ENCODE measurements around the gene MED14.

MED14 gene

DNA sequence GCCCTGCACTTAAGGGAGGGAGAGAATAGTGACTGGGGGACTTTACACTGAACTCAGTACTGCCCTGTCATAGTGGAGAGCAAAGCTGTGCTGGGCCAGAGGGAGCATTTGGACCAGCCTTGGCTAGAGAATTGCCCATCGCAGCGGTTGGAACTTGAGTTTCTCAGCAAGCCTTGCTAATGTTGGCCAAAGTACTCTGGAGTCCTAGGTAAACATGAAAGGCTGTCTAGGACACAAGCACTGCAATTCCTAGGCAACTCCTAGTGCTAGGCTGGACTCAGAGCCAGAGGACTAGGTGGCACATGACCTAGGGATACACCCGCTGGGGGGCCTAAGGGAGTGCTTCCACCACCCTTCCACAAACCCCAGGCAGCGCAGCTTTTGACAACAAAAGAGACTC is 15.0 kb downstream of the MED14 start:
- peaks cover 70% of the 10 kb centered on the region for H3K36me3 Mint-ChIP-seq (ENCODE audit: low read depth)
- H3K4me3 Mint-ChIP-seq, result no peak overlapping the region
- intact Hi-C loops (cut with micrococcal nuclease), result no loop called here
- H3K4me1 Mint-ChIP-seq (ENCODE audit: low read depth), result peaks cover 16% of the 10 kb centered on the region
- no peaks in the 10 kb centered on the region for H3K27me3 Mint-ChIP-seq
- no peaks in the 10 kb centered on the region for H3K9me3 Mint-ChIP-seq
- H3K27ac Mint-ChIP-seq, result no peak overlapping the region

DNA sequence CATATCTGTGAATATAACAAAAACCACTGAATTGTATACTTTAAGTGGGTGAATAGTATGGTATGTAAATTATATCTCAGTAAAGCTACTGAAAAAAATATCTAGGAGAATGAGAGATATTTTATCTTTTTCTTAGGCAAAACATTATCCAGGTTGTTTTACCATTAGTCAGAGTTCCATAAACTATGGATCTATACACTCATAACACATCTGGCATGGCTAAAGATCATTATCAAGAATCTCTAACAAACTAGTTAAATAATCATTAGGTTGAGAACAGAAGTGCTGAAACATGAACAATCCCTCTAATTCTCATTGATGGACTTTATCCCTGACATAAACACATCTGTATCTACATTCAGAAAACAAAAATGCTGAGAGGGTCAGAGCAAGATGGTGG is 15.6 kb downstream of the MED14 start:
- Mint-ChIP-seq H3K4me1 (ENCODE audit: low read depth) (peaks cover 16% of the 10 kb centered on the region), H3K27ac (no peak overlapping the region), H3K4me3 (no peak overlapping the region), H3K27me3 (no peaks in the 10 kb centered on the region), H3K36me3 (ENCODE audit: low read depth) (peaks cover 64% of the 10 kb centered on the region), H3K9me3 (no peaks in the 10 kb centered on the region)
- intact Hi-C loops (cut with micrococcal nuclease), result loop anchor here (5.0 to 10.0 kb wide), 3 partner anchors 55 to 125 kb away; no protein-coding TSS in a partner anchor

DNA sequence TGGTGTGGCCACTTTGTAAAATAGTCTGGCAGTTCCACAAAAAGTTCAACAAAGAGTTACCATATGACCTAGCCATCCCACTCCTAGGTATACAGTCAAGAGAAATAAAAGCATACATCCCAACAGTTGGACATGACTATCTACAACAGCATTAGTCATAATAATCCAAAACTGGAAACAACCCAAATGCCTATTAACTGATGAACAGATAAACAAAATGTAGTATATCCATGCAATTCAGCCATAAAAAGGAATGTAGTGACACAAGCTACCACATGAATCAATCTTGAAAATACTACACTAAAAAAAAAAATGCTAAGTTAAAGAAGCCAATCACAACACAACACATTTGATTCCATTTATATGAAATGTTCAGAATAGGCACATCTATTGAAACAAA is 16.1 kb downstream of the MED14 start:
- Mint-ChIP-seq H3K9me3 (no peaks in the 10 kb centered on the region), H3K4me1 (ENCODE audit: low read depth) (peaks cover 16% of the 10 kb centered on the region), H3K4me3 (no peak overlapping the region), H3K27ac (no peak overlapping the region), H3K27me3 (no peaks in the 10 kb centered on the region), H3K36me3 (ENCODE audit: low read depth) (peaks cover 62% of the 10 kb centered on the region)
- intact Hi-C loops (cut with micrococcal nuclease), result loop anchor here (5.0 to 10.0 kb wide), 3 partner anchors 54 to 124 kb away; no protein-coding TSS in a partner anchor

DNA sequence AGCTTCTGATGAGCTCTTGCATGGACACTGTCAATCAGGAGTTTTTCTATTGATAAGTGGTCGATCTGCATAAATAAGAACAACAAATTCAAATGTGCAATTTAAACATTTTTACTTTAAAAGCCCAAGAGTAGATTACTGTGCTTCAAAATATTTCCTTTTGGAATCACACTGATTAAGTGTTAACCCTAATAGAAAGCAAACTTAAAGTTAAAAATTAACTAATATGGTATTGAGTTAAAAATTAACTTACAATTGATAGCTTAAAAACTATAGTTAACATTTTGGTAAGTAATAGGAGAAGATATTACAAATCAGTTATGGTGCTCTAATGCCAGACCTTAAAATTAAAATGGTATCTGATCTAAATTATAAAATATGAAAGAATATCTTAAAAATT is 25.9 kb downstream of the MED14 start:
- intact Hi-C loops (cut with micrococcal nuclease), result no loop called here
- H3K9me3 Mint-ChIP-seq, result no peaks in the 10 kb centered on the region
- no peak overlapping the region for H3K27ac Mint-ChIP-seq
- peaks cover 74% of the 10 kb centered on the region for H3K36me3 Mint-ChIP-seq (ENCODE audit: low read depth)
- H3K4me1 Mint-ChIP-seq (ENCODE audit: low read depth), result no peaks in the 10 kb centered on the region
- no peak overlapping the region for H3K4me3 Mint-ChIP-seq
- no peaks in the 10 kb centered on the region for H3K27me3 Mint-ChIP-seq

DNA sequence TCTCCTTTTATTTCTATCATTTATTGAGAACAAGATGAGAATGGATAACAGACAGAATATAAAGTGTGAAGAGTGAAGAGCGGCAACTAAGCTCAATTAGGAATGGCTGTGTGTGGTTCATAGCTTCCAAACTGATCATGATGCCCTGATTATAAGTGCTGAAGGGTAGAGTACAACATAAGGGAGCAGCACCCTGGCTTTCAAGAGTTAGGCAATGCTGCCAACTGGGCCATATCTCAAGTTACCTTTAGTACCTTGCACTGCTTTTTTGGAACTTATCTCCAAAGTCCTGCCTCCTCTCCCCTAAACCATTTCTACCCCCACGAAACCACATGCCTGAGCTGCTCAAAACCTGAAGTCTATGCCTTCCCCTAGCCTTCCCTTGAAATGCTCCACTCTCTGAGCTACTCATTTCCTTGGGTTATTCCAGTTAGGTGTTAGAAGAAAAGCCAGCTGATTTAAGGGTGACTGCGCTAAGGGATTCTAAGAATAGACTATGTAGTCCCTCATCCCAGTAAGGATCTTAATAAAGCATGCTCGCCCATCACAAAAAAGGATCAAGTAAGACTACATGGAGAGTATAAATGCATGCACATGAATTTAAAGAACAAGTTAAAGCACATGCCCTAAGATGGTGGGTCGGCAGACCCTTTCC is 29.6 kb downstream of the MED14 start:
- intact Hi-C loops (cut with micrococcal nuclease), result no loop called here
- H3K9me3 Mint-ChIP-seq, result no peaks in the 10 kb centered on the region
- H3K4me3 Mint-ChIP-seq, result no peak overlapping the region
- H3K27ac Mint-ChIP-seq, result no peak overlapping the region
- H3K27me3 Mint-ChIP-seq, result no peaks in the 10 kb centered on the region
- H3K36me3 Mint-ChIP-seq (ENCODE audit: low read depth), result peaks cover 67% of the 10 kb centered on the region
- no peaks in the 10 kb centered on the region for H3K4me1 Mint-ChIP-seq (ENCODE audit: low read depth)

DNA sequence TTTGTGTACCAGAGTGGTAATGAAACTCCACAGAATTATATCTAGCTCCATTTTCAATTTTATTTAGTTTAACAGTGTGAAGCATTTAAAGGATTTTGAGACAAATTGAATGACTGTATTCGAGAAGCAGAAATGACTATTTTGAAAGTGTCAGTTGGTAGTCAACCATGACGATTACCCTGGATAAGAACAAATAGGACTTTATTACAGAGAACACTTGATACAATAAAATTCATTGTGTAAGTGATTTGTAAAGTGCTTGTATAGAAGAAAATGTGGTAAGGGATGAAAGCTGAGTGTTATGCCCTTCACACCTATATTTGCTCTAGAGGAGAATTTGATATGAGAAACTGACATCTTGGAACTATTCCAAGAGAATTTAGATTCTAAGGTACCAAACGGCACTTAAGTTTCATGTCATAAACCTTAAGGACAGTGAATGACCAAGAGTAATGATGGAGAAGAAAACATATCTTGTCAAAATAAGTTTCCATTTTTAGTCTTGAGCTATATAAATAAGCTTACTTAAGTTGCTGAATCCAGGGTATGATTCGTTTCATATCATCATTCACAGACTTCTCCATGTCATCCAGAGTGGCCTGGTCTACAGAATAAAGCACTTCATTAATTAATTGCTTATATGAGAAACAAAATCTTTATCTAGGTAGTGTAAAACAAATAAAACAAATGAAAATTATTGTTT is 34.6 kb downstream of the MED14 start:
- H3K36me3 Mint-ChIP-seq (ENCODE audit: low read depth), result peaks cover 49% of the 10 kb centered on the region
- no peaks in the 10 kb centered on the region for H3K9me3 Mint-ChIP-seq
- intact Hi-C loops (cut with micrococcal nuclease), result no loop called here

DNA sequence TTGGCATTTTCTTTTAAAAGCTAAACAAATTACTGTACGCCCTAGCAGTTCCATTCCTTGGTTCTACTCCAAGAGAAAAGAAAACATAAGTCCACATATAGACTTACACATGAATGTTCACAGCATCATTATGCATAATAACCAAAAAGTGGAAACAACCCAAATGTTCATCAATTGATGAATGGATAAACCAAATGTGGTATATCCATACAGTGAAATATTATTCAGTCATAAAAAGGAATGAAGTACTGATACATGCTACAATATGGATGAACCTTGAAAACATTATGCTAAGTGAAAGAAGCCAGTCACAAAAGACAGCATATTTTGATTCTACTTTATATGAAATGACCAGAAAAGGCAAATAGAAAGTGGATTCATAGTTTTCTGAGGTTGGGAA is 36.5 kb downstream of the MED14 start:
- Mint-ChIP-seq H3K27me3 (no peaks in the 10 kb centered on the region), H3K9me3 (no peaks in the 10 kb centered on the region), H3K36me3 (ENCODE audit: low read depth) (peaks cover 47% of the 10 kb centered on the region), H3K4me3 (no peak overlapping the region), H3K4me1 (ENCODE audit: low read depth) (no peaks in the 10 kb centered on the region), H3K27ac (no peak overlapping the region)
- intact Hi-C loops (cut with micrococcal nuclease), result no loop called here

More for the DNA sequence above, 34.6 kb downstream of the MED14 start:
- H3K4me3 Mint-ChIP-seq, result no peak overlapping the region
- no peaks in the 10 kb centered on the region for H3K4me1 Mint-ChIP-seq (ENCODE audit: low read depth)
- H3K27me3 Mint-ChIP-seq, result no peaks in the 10 kb centered on the region
- no peak overlapping the region for H3K27ac Mint-ChIP-seq

DNA sequence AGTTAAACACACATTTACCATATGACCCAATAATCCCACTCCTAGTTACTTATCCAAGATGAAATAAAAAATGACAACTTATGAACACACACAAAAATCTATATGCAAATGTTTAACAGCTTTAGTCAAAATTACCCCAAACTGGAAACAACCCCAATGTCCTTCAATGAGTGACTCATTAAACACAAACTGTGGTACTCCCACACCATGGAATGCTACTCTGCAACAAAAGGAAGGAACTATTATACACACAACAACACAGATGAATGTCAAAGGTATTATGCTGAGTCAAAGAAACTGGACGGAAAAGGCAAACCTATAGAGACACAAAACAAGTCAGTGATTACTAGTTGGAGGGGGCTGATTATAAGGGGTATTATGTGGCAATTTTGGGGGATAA is 40.5 kb downstream of the MED14 start:
- Mint-ChIP-seq H3K27me3 (no peaks in the 10 kb centered on the region), H3K4me1 (ENCODE audit: low read depth) (no peaks in the 10 kb centered on the region), H3K36me3 (ENCODE audit: low read depth) (peaks cover 63% of the 10 kb centered on the region), H3K27ac (no peak overlapping the region), H3K9me3 (no peaks in the 10 kb centered on the region), H3K4me3 (no peak overlapping the region)
- intact Hi-C loops (cut with micrococcal nuclease), result no loop called here

DNA sequence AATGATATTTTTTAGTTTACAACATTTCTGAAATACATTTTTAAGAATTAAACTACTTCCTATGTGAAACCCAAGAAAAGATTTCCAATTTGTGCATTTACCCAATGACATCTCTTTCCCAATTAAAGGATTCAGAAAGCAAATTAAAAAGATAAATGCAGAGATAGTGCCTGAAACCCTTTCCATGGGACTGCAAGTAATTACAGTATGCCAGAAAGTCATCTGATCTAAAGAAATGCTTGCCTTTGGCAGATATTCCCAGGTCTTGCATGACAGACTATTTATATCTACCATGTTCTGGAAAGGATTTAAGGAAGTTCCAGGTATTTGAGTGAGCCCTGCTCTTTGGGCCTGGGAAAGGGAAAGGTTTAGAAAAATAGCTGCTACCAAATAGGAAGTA is 46.4 kb downstream of the MED14 start:
- H3K27me3 Mint-ChIP-seq, result no peaks in the 10 kb centered on the region
- H3K4me3 Mint-ChIP-seq, result no peak overlapping the region
- intact Hi-C loops (cut with micrococcal nuclease), result no loop called here
- H3K36me3 Mint-ChIP-seq (ENCODE audit: low read depth), result peaks cover 65% of the 10 kb centered on the region
- H3K9me3 Mint-ChIP-seq, result no peaks in the 10 kb centered on the region
- H3K4me1 Mint-ChIP-seq (ENCODE audit: low read depth), result peaks cover 18% of the 10 kb centered on the region
- H3K27ac Mint-ChIP-seq, result no peak overlapping the region

DNA sequence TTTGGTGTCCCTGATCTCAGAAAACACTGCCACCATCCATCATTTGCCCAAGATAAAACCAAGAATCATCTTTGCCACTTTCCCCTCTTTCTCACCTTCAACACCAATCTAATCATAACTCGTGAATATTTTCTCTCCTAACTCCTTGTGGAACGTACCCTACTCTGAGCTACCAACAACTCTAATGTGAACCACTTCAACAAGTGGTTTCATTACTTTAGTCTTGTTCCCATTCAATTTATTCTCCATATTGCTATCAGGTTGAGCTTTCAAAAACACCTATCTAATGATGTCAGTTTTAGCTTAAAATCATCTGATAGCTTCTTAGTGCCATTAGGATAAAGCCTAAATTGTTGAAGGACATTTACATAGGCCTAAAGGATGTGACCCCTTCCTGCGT is 48.2 kb downstream of the MED14 start:
- Mint-ChIP-seq H3K36me3 (ENCODE audit: low read depth) (peaks cover 49% of the 10 kb centered on the region), H3K27ac (no peak overlapping the region)
- intact Hi-C loops (cut with micrococcal nuclease), result no loop called here

DNA sequence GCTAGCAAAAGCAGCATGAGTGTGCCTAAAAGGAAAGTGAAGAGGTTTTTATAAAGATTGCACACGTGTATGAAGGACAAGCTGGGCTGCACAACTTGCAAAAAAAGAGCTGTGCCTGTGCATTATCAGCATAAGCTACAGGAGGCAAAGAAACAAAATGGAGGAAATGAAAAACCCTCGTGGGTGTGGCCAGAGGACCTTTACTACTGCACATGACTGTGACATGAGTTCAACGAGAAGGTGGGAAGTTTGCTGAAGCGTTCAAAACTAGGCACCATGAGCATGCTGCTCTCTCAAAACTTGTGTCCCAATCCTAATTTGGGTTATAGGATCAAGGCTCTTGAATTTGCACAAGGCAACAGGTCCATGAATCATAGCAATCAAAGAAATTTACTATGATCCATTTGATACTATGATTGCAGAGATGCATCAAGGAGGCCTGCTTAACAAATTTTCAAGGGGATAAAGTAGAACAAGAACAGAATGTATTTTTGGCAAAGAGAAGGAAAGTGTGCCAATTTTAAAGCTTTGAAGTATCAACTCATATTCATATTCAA is 49.9 kb downstream of the MED14 start:
- no peaks in the 10 kb centered on the region for H3K9me3 Mint-ChIP-seq
- intact Hi-C loops (cut with micrococcal nuclease), result no loop called here
- peaks cover 18% of the 10 kb centered on the region for H3K4me1 Mint-ChIP-seq (ENCODE audit: low read depth)
- no peaks in the 10 kb centered on the region for H3K27me3 Mint-ChIP-seq
- H3K4me3 Mint-ChIP-seq, result no peak overlapping the region
- peaks cover 51% of the 10 kb centered on the region for H3K36me3 Mint-ChIP-seq (ENCODE audit: low read depth)
- H3K27ac Mint-ChIP-seq, result no peak overlapping the region

More for the DNA sequence above, 48.2 kb downstream of the MED14 start:
- H3K9me3 Mint-ChIP-seq, result no peaks in the 10 kb centered on the region
- no peak overlapping the region for H3K4me3 Mint-ChIP-seq
- no peaks in the 10 kb centered on the region for H3K27me3 Mint-ChIP-seq
- H3K4me1 Mint-ChIP-seq (ENCODE audit: low read depth), result peaks cover 18% of the 10 kb centered on the region

DNA sequence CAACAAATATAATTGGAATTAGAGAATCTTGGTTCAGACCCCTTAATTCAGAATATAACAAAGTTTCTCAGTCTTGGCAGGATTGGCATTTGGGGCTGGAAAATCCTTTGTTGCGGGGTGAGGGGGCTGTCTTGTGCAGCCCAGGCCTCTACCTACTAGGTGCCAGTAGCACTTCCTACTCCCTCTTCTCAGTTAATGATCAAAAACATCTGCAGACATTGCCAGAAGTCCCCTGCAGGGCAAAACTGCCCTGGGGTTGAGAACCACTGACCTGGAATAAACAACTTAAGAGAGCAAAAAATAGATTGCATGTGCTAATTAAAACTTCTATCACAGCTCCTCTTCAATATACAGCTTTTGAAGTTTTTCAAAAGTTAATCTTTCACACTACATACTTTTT is 51.2 kb downstream of the MED14 start:
- Mint-ChIP-seq H3K4me3 (no peak overlapping the region), H3K9me3 (no peaks in the 10 kb centered on the region), H3K4me1 (ENCODE audit: low read depth) (peaks cover 18% of the 10 kb centered on the region), H3K36me3 (ENCODE audit: low read depth) (peaks cover 55% of the 10 kb centered on the region), H3K27ac (no peak overlapping the region), H3K27me3 (no peaks in the 10 kb centered on the region)
- intact Hi-C loops (cut with micrococcal nuclease), result no loop called here

DNA sequence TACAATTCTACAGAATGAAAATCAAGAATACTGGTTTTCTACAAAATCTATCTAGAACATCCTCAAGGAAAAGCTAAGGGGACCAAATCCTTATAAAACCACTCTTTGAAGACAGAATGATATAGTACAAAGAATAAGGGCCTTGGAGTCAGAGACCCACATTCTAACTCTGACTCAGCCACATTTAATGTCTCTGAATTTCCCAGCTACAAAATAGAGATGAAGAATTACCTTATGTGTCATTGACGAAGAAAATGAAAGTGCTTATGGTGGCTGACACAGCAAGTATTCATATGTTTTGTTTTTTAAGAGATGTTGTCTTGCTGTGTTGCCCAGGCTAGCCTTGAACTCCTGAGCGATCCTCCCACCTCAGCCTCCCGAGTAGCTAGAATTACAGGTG is 52.1 kb downstream of the MED14 start:
- intact Hi-C loops (cut with micrococcal nuclease), result no loop called here
- Mint-ChIP-seq H3K36me3 (ENCODE audit: low read depth) (peaks cover 58% of the 10 kb centered on the region), H3K4me3 (no peak overlapping the region), H3K9me3 (no peaks in the 10 kb centered on the region), H3K4me1 (ENCODE audit: low read depth) (peaks cover 18% of the 10 kb centered on the region), H3K27ac (no peak overlapping the region), H3K27me3 (no peaks in the 10 kb centered on the region)

DNA sequence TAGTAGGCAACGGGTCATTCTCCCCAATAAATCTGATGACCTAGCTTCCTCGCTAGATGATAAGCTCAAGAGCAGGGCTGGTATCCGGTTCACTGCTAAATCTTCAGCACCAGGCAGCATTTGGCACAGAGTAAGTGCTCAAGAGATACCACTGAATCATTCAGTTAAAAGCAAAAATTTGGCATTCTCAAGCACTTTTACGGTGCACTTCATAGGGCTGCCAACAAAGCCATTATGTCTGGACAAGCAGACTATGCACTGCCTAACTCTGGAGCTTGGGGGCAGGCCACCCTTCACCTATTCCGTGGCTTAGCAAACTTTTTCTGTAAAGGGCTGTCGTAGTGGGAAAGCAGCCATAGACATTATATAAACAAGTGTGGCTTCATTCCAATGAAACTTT is 64.2 kb downstream of the MED14 start:
- intact Hi-C loops (cut with micrococcal nuclease), result loop anchor here (10.0 kb wide), 1 partner anchor 474 kb away; no protein-coding TSS in a partner anchor
- H3K27me3 Mint-ChIP-seq, result no peaks in the 10 kb centered on the region
- no peak overlapping the region for H3K4me3 Mint-ChIP-seq
- peaks cover 23% of the 10 kb centered on the region for H3K4me1 Mint-ChIP-seq (ENCODE audit: low read depth)
- H3K36me3 Mint-ChIP-seq (ENCODE audit: low read depth), result peaks cover 67% of the 10 kb centered on the region
- no peak overlapping the region for H3K27ac Mint-ChIP-seq
- no peaks in the 10 kb centered on the region for H3K9me3 Mint-ChIP-seq
